H1 (cell line): ENCODE data around the gene PPP1R3G. TPM values are rescaled to one million over a fixed set of nuclear protein-coding genes. Genes with fewer than 3 reads are reported as not detected.

Source experiments
- EGR1 ChIP-seq: IDR thresholded peaks from 2 replicates; pipeline ENCODE4 v1.6.1; 2011; ENCODE audit warnings: low read depth, low read length, borderline replicate concordance
- EP300 ChIP-seq, 2 experiments: IDR thresholded peaks; 1 replicate in 1 of 2; 2 replicates in 1 of 2; pipeline ENCODE4 v1.6.1; 2011 to 2012; ENCODE audit warnings: low read depth in 2 of 2, low read length in 2 of 2, mild to moderate bottlenecking in 2 of 2, borderline replicate concordance in 1 of 2, inconsistent platforms in 1 of 2, moderate library complexity in 1 of 2
- RNF2 ChIP-seq: fragments of 200-900, 300-1000 bp; sonication (generic); IDR thresholded peaks from 2 replicates; pipeline ENCODE4 v1.7.1; 2016; ENCODE audit warnings: borderline replicate concordance, low read depth, mild to moderate bottlenecking, antibody characterized with exemption, low read length; ENCODE audit not compliant: poor library complexity, severe bottlenecking; ENCODE audit errors: missing control alignments
- RXRA ChIP-seq: IDR thresholded peaks from 2 replicates; pipeline ENCODE4 v1.6.1; 2011; ENCODE audit warnings: low read depth, mild to moderate bottlenecking, low read length, moderate library complexity; ENCODE audit not compliant: insufficient read depth
- SP2 ChIP-seq: IDR thresholded peaks from 2 replicates; pipeline ENCODE4 v1.6.1; 2012; ENCODE audit warnings: mild to moderate bottlenecking, low read length, inconsistent platforms
- TAF7 ChIP-seq: optimal IDR thresholded peaks from 2 replicates; pipeline ENCODE3; 2011; ENCODE audit warnings: low read depth, mild to moderate bottlenecking, inconsistent platforms, low read length, moderate library complexity, borderline replicate concordance
- polyA plus RNA-seq, 7 experiments: library from polyadenylated mRNA; depleted of rRNA in 3 of 7; stranded (reverse) in 5 of 7; unstranded in 2 of 7; fragments of >200 nt in 5 of 7; fragments of 200-250 nt in 2 of 7; gene quantifications; 1 replicate in 5 of 7; 2 replicates in 1 of 7; 4 replicates in 1 of 7; pipeline versions ENCODE4 v1.2.1 to v1.2.3, GENCODE V29; 2011 to 2013; ENCODE audit warnings: missing spikeins in 2 of 7, mixed read lengths in 2 of 7
- total RNA-seq: library from RNA; stranded (reverse); fragmentation: NEBNext Ultra II Directional; extraction: Animal tissue kit (Norgen Biotek cat#: 25700); gene quantifications from 2 replicates; pipeline ENCODE4 v1.2.1, GENCODE V29; 2021
- TF ChIP-seq, protein P1 (sequence below), 3 experiments: IDR thresholded peaks; 1 replicate in 2 of 3; 2 replicates in 1 of 3; pipeline versions ENCODE4 v1.5.1 to v1.6.1; 2011; ENCODE audit warnings: low read length in 3 of 3, mild to moderate bottlenecking in 3 of 3, inconsistent platforms in 2 of 3, low read depth in 1 of 3, moderate library complexity in 1 of 3; ENCODE audit not compliant: insufficient read depth in 1 of 3; ENCODE audit errors: control extremely low read depth in 1 of 3

Gene PPP1R3G
- total and polyA plus RNA-seq, 2 of the 8 experiments (the other 6 are each of a cell fraction or from before 2014, with no cell fraction given), result 0.03 to 0.09 TPM

DNA sequence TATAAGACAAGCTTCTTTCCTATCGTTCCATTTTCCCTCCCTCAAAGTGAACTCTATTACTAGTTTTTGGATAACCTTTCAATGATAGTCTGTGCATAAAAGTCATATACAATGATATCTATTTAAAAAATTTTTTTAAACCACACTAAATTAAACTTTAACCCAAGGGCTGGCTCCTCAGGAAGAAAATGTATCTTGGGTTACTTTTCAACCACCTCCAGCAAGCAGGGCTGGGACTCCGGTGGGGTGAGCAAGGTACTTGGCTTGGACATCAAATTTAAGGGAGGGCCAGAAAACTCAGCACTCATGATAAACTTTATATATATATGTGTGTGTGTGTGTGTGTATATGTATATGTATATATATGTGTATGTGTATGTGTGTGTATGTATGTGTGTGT lies 13.9 kb upstream of the PPP1R3G start (continued):
- TF ChIP-seq, protein P1, sequence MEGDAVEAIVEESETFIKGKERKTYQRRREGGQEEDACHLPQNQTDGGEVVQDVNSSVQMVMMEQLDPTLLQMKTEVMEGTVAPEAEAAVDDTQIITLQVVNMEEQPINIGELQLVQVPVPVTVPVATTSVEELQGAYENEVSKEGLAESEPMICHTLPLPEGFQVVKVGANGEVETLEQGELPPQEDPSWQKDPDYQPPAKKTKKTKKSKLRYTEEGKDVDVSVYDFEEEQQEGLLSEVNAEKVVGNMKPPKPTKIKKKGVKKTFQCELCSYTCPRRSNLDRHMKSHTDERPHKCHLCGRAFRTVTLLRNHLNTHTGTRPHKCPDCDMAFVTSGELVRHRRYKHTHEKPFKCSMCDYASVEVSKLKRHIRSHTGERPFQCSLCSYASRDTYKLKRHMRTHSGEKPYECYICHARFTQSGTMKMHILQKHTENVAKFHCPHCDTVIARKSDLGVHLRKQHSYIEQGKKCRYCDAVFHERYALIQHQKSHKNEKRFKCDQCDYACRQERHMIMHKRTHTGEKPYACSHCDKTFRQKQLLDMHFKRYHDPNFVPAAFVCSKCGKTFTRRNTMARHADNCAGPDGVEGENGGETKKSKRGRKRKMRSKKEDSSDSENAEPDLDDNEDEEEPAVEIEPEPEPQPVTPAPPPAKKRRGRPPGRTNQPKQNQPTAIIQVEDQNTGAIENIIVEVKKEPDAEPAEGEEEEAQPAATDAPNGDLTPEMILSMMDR (IDR thresholded peaks at IDR 0.05; ENCODE audit: control extremely low read depth in 1 of 3, insufficient read depth in 1 of 3, low read depth in 1 of 3, low read length in 3 of 3), result no peak
- TF ChIP-seq EP300 (IDR thresholded peaks at IDR 0.05; ENCODE audit: borderline replicate concordance in 1 of 2, low read depth in 2 of 2, low read length in 2 of 2) (no peak), TAF7 (no peak), RXRA (no peak), EGR1 (no peak), RNF2 (no peak), SP2 (no peak)
